Left colon (tissue), 2 donors: ENCODE measurements around the gene UBAC2. TPM values are rescaled to one million over a fixed set of nuclear protein-coding genes. Genes with fewer than 3 reads are reported as not detected.
A peak's percentile ranks its signal among the peaks of the same experiment; 100 is the strongest.

Experiments used
- ATAC-seq: fragments of 200-7000 bp; cut with Tn5 transposase; one replicate; pipeline ENCODE4 v1.9.1; 2020; ENCODE audit warnings: mild to moderate bottlenecking, moderate library complexity
- DNase-seq, 2 donors: peaks; one replicate each; pipeline ENCODE4 v3.0.0-alpha.2; 2020
- intact Hi-C, 2 donors: fragments of 100-400 bp; cut with DNase I in 1 of 2; cut with micrococcal nuclease in 1 of 2; formaldehyde crosslinking; loops; one replicate each; pipeline versions ENCODE4 v1.11.2 to v1.14.0; 2022; cut with DNase I, micrococcal nuclease
- total RNA-seq, 2 donors: library from RNA; stranded (reverse); fragmentation: NEBNext Ultra II Directional; extraction: Animal tissue kit (Norgen Biotek cat#: 25700); gene quantifications; one replicate each; pipeline ENCODE4 v1.2.1, GENCODE V29; 2021
- donor health status: DM: no; HTN: no; CAD: no.
- donor health status: DM: yes; HTN: yes; CAD: no.

UBAC2 gene
- total RNA-seq, 2 donors from 2014 or later, result 63.7 to 75.5 TPM

- ATAC-seq (peak; percentile 56), DNase-seq (no peak)
- intact Hi-C loops, result no loop called here
These were observed 155.8 kb downstream of the UBAC2 start for GRCh38 chr13:99356262-99357091.

GRCh38 chr13:99357131-99357596 lies 156.5 kb downstream of the UBAC2 start:
- intact Hi-C loops, result no loop called here
- ATAC-seq (no peak), DNase-seq (no peak)

- intact Hi-C loops, result no loop called here
- DNase-seq (no peak), ATAC-seq (no peak)
These were observed 157.3 kb downstream of the UBAC2 start for GRCh38 chr13:99357941-99358340.

GRCh38 chr13:99359528-99359927 lies 158.9 kb downstream of the UBAC2 start:
- DNase-seq (no peak), ATAC-seq (no peak)
- intact Hi-C loops, result no loop called here

- intact Hi-C loops, result no loop called here
- no peak for ATAC-seq
- DNase-seq, result no peak
These were observed 160.0 kb downstream of the UBAC2 start for GRCh38 chr13:99360696-99361095.

DNA sequence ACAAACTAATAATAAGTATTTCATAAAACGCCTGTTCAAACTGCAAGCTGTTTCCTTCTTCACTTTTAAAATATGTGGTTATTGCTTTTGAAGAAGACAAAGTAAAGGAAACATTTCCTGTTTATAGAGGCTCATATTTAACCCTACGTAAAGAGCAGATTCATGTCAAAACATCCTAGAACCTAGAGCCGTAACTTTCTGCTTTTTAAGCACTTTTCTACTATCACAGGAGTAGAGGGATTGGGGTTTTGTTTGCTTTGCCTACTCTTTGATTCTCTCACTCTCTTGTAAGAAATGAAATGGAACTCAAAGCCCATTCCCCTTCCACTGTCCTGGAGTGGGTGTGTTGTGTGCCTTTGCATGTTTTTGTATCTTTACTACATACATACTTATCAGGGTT lies 160.5 kb downstream of the UBAC2 start:
- ATAC-seq (no peak), DNase-seq (no peak)

DNA sequence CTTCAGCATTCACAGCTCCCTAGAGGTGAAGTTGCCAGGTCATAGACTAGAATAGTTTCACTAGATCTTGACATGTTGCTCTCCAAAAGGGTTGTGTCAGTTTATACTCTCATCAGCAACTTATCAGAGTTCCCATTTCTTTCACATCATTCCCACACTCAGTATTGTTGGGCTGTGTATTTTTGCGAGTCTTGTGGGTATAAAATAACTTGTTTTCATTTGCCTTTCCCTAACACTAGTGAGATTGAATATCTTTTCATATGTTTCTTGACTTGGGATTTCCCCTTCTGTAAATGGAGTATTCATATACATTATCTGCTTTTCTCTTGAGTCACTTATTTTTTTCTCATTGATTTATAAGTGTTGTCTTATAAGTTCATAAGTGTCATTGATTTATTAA lies 161.7 kb downstream of the UBAC2 start:
- DNase-seq, result no peak
- no peak for ATAC-seq
- intact Hi-C loops, result no loop called here

More for the DNA sequence above, 160.5 kb downstream of the UBAC2 start:
- intact Hi-C loops, result no loop called here

- intact Hi-C loops, result no loop called here
- no peak for DNase-seq
- no peak for ATAC-seq
These were observed 162.7 kb downstream of the UBAC2 start for GRCh38 chr13:99363391-99363790.

DNA sequence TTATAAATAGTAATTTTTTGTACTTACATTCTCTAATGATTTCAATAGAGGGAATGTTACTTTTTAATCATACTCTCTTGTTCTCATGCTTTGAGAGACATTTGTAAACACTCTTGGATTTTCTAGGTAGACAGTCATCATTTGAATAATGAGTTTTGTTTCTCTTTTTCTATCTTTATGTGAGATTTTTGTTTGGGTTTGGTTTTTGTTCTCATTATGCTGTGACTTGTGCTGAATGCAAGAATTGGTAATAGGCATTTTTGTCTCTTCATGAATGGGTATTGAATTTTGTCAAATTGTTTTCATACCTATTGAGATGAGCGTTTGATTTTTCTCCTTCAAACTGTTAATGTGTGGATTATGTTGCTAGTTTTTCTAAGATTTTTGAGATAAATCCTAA lies 163.3 kb downstream of the UBAC2 start:
- no peak for DNase-seq
- intact Hi-C loops, result no loop called here
- ATAC-seq, result no peak

- no peak for ATAC-seq
- DNase-seq, result no peak
- intact Hi-C loops, result no loop called here
These were observed 165.7 kb downstream of the UBAC2 start for GRCh38 chr13:99366075-99366987.

GRCh38 chr13:99367106-99367616 lies 166.5 kb downstream of the UBAC2 start:
- no peak for DNase-seq
- ATAC-seq, result peak; percentile 29
- intact Hi-C loops, result no loop called here

GRCh38 chr13:99367663-99368448 lies 167.2 kb downstream of the UBAC2 start:
- ATAC-seq (peak; percentile 67), DNase-seq (no peak)

DNA sequence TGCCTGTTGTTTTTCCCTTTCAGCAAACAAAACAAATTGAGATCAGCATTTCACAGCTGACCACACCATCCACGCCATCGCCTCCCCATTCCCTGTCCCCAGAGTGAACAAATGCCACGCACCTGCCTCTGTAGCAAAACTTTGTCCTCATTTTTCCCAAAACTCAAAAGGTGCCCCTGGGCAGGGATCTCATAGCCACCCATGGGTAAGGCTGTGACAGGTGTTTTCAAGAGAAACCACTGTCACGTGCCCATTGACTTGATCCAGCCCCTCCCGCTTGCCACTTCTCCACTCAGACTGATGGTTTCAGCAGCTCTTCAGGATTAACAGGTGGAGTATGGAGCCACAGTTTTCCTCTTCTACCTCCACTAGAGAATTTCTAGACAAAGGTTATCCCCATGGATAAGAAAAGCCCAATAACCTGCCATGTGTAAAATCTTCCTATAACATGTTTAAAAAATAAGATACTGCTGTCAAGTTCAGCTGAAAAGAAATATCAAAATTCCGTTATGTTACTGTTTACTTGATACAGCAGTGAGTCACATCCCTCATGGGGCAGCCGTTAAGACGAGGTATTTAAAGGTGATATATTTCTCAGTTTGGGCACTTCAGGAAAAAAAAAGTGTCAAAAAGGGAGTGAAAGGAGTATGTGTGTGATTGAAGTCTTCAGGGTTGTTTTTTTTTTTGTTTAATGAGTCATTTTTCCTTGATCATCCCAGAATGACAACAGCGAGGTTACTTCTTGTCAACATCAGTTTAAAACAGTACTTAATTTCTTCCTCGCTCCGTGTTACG lies 170.0 kb downstream of the UBAC2 start:
- intact Hi-C loops, result no loop called here
- ATAC-seq (no peak), DNase-seq (no peak)

More at GRCh38 chr13:99367663-99368448, 167.2 kb downstream of the UBAC2 start:
- intact Hi-C loops, result no loop called here

GRCh38 chr13:99371956-99372355 lies 171.3 kb downstream of the UBAC2 start:
- intact Hi-C loops, result no loop called here
- DNase-seq (no peak), ATAC-seq (no peak)

GRCh38 chr13:99373436-99373835 lies 172.8 kb downstream of the UBAC2 start:
- intact Hi-C loops, result no loop called here
- DNase-seq (no peak), ATAC-seq (no peak)

GRCh38 chr13:99374169-99374991 lies 173.7 kb downstream of the UBAC2 start:
- intact Hi-C loops, result no loop called here
- DNase-seq (no peak), ATAC-seq (no peak)
